HG02840 (cell line): Measurements from ENCODE around the gene APBA3.

Experiments
- ATAC-seq: cut with Tn5 transposase; IDR thresholded peaks from one replicate; pipeline ENCODE4 v1.9.1; 2021; ENCODE audit warnings: mild to moderate bottlenecking, moderate library complexity, moderate number of reproducible peaks; ENCODE audit not compliant: unreplicated experiment, low FRiP score

APBA3 gene

DNA sequence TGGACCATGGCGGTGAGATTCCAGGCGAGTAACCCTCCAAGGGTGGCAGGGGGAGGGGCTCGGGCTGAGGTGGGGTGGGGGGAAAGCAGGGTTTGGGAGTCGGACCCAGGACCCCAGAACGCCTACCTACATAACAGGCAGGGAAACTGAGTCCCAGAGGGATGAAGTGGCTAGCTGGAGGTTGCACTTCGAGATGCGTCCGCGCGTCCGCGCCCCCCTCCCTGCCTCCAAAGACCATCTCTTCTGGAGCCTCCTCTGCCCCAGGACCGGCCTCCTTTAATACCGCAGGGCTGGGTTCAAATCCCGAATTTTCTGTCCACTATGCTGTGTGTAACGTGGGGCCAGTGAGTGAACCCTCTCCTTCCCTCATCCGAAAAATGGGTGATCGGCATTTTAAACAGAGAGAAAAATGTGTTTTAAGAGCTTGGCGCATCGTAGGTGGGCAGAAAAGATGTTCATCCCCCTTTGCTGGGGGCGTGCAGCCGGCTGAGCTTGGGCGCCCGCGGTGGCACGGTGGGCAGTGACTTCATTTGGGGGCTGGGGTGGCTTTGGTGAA, 39.5 kb downstream of the APBA3 start:
- ATAC-seq, result no peak

DNA sequence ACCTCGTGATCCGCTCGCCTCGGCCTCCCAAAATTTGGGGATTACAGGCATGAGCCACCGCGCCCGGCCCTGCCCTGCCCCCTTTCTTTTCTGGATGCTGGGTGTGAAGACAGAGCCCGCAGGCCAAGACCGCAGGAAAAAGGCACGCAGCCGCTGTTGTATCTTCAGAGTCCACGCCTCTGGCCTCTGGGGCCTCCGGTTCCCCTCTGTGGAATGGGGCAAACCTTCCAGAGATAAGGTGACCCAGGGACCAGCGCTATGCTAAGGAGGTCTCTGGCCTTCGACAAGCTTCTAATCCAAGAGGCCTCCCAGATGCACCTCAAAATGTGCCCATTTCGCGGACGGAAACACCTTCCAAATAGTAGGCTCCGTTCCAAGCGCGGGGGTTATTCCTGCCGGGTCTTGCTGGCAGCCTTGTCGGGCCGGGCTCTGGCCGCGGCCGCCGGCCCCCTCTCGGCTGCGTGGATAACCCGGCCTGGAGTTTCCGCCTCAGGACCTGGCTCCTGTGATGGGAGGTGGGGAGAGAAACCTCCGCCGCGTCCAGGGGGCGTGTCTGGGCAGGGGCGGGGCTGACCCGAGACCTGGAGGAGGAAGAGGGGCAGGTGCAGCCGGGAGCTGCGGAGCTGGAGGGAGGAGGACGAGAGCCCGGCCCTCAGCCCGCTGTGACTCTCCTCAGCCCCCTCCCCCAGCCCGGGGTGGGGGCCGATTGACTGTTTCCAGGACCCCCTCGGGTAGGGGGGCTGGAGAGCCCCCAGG, 40.2 kb downstream of the APBA3 start:
- no peak for ATAC-seq

DNA sequence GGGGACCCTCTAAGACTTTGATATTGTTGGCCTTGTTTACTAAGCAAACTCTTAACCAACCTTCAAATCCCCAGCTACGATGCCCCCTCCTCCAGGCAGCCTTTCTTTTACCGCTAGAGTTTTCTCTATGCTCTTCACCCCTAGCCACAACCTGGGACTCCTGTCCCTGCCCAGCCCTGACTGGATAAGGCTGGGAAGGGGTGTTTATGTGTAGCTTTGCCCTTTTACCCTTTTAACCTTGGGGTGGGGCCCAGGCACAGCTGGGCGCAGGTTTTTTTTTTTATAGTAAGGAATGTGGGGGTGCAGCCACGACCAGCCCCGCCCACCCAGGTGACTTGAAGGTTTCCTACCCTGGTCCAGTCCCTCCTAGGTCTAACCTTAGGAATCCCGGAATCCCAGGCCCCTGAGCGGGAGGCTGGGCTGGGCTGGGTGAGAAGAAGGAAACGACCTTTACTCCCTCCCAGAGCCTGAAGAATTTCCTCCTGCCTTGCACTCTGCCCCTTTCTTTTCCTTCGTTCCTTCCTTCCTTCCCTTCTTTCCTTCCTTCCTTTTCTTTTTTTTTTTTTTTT, 41.1 kb downstream of the APBA3 start:
- ATAC-seq, result no peak

DNA sequence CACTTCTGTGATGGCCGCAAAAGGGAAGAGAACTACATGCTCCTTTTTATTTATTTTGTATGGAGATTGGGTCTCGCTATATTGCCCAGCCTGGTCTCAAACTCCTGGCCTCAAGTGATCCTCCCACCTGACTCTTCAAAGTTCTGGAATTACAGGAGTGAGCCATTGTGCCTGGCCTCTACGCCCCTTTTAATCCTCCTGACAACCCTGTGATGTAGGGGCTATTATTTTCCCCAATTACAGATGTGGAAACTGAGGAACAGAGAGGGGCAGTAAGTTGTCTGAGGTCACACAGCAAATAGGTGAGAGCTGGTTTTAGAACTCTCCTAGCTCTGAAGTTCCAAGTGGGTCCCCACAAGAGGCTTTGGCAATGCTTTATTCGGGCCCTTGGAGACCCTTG, 41.6 kb downstream of the APBA3 start:
- no peak for ATAC-seq

DNA sequence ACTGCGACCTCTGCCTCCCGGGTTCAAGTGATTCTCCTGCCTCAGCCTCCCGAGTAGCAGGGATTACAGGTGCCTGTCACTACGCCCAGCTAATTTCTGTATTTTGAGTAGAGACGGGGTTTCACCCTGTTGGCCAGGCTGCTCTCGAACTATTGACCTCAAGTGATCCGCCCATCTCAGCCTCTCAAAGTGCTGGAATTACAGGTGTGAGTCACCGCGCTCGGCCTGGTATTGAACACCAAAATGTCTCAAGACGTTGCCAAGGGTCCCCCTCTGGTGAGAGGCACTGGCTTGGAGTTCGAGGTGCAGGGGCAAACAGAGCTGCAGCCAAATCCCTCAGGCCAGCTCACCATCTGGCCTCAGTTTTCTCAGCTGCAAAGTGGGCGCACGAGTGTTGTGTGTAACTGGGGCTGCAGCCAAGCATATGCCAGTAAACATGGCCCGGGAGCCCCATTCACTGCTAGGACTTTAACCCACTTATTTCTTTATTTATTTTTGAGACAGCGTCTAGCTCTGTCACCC, 45.3 kb downstream of the APBA3 start:
- ATAC-seq, result no peak

DNA sequence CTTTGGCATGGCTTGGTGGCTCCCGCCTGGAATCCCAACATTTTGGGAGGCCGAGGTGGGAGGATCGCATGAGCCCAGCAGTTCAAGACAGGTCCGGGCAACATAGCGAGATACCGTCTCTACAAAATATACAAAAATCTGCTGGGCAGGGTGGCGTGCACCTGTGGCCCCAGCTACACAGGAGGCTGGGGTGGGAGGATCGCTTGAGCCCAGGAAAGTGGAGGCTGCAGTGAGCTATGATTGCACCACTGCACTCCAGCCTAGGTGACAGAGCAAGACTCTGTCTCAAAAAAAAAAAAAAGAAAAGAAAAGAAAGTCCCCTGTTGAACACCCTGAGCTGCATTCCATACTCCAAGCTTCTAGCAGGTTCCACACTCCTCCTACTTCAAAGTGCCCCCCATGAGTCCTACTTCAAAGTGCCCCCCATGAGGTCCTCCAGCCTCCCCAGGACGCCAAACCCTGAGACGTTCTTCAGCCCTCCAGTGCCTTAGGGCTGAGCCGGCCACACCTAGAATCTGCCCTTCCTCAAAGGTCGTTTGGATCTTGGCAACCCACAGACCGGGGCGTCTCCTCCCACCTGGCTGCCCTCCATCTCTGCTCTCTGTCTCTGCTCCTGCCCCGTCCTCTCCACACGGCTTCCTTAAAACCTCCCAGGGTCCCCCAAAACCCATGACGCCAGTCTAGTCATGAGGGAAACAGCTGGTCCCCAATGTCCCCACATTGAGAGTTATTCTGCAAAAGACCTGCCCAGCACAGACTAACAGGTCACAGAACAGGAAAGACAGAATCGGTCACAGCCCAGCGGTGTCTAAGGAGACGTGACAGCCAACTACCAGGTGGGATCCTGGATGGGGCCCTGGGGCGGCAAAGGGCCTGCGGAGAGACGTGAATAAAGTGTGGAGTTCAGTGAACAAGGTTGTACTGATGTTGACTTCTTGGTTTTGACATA, 48.6 kb downstream of the APBA3 start:
- ATAC-seq, result no peak

DNA sequence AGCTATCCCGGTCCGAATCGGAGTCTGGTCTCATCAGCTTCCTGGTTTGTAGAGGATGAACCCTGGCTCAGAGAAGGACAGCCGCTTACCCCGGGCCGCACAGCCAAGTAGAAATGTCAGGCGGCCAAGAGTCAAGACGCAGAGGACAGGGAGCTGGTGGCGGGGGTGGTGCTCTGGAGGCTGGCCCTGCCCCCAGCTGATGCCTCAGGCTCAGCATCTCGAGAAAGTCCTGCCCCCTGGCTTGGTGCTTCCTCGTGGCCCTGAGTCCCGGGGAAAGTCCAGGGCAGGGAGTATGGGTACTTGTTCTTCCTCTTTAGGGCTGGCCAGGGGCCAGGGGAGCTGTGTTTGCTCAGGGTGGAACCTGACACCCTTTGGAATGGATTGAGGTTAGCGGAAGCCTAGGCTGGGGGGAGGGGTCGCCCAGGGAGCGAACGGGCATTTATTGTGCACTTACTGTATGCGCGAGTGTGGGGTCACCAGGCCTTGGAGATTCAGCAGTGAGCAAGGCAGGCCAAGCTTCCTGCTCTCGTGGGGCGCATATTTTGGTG, 51.2 kb downstream of the APBA3 start:
- ATAC-seq, result no peak

DNA sequence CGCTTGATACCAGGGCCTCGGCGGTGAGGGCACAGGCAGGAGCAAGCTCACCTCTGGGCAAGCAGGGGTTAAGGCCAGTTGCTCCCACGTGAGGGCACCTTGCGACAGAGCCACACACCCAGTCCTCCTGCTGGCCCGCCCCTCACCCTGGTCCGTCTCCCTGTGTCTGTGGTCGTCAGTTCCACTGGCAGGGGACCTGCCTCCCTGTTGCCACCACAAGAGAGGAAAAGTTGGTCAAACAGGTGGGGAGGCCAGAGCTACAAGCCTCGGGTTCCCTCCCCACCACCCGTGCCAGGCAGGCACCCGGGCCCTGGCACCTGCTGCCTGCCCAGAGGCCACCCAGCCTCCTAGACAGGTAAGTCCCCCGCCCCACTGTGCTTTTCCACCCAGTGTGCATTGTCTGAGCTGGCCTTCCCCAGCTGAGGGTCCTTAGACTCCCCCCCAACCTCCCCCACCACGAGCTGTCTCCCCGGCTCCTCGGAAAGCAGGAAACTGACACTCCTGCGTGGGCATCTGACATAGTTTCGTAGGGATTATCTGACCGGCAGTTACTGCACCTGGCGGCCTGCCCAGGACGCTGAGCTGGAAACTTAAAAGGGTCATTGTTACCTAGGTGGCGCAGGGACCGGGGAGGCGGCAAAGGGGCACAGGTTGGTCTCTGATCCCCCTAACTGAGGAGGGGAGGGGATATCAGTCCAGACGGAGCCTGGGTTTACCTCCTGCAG, 53.1 kb downstream of the APBA3 start, which contains the start of gene TJP3:
TJP3 (plus strand) TSS at position 178 of the 725 bp plus-strand sequence. CDS start 20,049 bp downstream, outside the sequence.
- no peak for ATAC-seq

DNA sequence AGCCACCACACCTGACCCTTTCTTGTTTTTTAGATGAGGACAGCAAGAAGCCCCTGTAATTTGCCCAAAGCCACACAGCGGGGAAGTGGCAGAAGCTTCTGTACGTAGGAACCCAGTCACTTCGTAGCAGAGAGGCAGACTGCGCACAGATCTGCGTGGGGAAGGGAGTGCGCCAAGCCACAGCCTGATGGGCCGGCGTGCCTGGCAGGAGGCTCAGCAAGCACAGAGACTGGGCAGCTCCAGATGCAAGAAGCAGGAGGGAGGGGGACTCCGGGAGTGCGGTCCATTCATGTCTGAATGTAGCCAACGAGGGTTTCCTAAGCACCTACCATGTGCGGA, 53.7 kb downstream of the APBA3 start:
- ATAC-seq, result no peak

DNA sequence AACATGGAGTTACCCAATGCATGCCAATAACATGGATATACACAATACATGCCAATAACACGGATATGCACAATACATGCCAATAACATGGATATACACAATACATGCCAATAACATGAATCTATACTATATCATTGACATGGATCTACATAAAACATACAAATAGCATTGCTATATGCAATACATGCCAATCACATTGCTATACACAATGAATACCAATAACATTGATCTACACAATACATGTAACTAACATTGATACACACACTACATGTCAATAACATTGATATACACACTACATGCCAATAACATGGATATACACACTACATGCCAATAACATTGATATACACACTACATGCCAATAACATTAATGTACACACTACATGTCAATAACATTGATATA, 60.3 kb downstream of the APBA3 start:
- ATAC-seq, result no peak
